ENCODE data around the gene EPOP.

EPOP gene

DNA sequence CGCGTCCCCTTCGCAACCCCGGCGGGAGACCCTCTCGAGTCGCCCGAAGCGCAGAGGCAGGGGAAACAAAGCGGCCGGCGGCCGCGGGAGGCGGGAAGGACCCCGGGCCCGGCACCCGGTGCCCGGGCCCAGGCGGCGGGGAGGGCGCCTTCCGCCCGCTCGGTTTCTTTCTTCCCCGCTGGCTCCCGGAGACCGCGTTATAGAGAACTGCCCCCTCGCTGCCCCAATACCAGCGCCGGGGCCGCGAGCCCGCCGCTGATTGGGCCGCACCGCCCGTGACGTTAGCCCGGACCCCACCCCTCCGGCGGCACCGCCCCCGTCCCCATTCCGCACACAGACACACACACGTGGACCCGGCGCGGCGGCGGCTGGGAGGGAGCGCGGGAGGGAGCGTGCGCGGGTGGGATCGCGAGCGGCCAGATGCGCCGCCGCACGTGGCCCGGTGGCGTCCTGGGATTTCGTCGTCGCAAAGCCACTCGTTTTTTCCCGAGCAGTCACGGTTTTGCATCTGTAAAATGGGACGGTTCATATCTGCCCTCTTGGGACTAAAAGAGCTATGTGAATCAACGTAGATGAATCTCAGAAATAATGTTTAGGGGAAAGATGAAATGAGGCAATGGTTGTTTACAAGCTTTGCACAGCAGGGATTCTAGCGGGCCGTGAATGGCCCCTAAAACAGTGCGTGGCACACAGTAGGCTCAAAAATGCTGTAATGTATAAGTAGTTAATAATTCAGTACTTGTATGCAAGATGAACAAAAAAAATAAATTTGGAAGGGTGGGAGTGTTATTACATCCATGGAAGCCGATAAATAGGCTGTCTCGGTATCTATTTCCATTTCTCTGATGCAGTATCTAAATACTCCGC, at the start of gene EPOP:
TSS of gene EPOP (minus strand) at position 209 of the 867 bp plus-strand sequence. CDS start 462 bp downstream, outside the sequence.
- peak; percentile 83 for DNase-seq (ENCODE audit: low read depth)

DNA sequence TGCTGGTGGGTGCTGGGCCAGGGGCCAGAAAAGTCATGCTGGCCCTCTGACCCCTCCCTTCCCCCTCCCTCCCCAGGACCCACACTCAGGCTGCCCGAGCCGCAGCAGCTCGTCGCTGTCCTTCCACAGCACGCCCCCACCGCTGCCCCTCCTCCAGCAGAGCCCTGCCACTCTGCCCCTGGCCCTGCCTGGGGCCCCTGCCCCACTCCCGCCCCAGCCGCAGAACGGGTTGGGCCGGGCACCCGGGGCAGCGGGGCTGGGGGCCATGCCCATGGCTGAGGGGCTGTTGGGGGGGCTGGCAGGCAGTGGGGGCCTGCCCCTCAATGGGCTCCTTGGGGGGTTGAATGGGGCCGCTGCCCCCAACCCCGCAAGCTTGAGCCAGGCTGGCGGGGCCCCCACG, 47.0 kb upstream of the EPOP start:
- no peak for DNase-seq (ENCODE audit: low read depth)

DNA sequence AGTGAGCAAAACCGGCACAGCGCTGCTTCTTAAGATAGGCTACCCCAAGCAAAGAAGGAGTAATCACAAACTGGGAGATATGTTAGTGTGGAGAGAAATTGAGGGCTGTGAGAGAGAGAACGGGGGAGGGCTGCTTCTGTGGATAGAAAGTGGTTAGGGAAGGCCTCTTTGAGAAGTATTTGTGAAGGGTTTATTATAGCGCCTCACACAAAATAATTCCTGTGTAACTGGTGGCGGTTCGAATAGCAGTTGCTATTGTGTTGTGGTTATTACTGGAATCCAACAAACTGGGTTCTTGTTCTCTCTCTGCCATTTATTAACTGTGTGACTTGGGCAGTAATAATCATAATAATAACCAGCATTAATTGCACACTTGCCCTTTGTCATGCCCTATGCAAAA, 46.2 kb upstream of the EPOP start:
- no peak for DNase-seq (ENCODE audit: low read depth)

DNA sequence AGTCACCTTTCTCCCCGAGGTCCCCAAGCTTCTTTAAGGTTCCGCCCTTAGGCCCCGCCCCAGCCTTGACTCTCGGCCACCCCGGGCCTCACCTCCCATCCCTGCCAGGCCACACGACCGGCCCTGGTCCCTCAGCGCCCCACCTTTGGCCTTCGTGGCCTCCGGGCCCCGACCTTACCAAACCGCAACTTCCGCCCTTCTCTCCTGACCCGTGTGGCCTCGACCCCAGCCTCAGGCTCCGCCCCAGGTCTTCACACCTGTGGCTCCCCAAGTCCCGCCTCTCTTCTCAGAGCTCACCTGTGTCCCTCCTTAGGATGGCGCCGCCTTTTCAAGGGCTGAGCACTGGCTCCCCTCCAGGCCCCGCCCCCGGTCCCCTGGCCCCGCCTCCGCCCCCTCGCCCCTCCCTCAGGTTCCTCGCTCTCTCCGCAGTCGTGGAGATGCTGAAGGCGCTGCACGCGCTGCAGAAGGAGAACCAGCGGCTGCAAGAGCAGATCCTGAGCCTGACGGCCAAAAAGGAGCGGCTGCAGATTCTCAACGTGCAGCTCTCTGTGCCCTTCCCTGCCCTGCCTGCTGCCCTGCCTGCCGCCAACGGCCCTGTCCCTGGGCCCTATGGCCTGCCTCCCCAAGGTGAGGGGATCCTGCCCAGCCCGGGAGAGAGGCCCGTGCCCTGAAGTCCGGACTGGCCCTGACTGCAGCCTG, 45.3 kb upstream of the EPOP start:
- no peak for DNase-seq (ENCODE audit: low read depth)

- DNase-seq (ENCODE audit: low read depth): no peak
Measured at GRCh38 chr17:38719289-38719942, 44.7 kb upstream of the EPOP start.

DNA sequence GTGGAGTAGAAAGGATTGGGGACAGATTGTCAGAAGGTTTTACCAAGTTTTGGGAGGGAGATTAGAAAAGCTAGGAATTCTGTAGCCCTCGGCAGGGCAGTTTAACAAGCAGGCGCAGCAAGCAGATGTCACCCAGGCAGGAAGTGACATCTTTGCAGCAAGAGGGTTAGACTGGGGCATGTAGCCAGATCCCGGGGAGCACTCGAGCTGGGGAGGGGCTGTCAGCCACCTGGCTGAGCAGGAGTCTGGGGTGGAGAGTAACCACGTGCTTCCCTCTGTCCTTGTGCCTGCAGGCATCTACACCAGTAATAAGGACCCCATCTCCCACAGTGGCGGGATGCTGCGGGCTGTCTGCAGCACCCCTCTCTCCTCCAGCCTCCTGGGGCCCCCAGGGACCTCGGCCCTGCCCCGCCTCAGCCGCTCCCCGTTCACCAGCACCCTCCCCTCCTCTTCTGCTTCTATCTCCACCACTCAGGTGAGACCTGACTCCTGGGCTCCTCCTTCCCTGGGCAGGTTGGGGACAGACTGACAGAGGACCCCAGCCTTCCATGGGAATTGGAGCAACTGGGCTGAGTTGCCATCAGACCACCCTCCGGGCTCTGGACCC, 42.5 kb upstream of the EPOP start:
- no peak for DNase-seq (ENCODE audit: low read depth)

- no peak for DNase-seq (ENCODE audit: low read depth)
Measured at GRCh38 chr17:38716368-38717005, 41.7 kb upstream of the EPOP start.

DNA sequence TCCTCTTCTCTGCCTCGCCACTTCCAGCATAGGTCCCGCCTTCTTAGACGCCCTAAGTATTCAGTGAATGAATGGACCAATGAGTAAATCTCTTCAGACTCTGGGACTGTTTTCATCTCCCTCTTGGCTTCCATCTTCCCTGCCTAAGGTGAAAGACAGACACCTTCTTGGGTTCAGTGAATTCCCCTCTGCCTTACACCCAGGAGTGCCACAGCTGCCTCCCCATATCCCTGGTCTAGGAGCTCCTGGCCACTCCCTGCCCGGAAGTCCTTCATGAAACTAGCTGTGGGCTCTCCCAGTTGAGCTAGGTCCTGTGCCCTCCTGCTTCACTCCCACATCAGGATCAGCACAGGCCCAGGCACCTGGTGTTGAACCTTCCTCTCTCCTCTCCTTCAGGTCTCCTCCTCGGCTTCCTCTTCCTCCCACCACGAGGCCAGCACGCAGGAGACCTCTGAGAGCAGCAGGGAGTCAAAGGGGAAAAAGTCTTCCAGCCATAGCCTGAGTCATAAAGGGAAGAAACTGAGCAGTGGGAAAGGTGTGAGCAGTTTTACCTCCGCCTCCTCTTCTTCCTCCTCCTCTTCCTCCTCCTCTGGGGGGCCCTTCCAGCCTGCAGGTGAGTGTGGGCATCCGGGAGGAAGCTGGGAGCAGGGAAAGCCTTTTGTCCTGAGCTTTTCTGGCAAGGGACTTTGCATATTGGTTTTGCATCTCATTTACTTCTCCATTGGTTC, 40.6 kb upstream of the EPOP start:
- no peak for DNase-seq (ENCODE audit: low read depth)

GRCh38 chr17:38713456-38714075, 38.8 kb upstream of the EPOP start:
- no peak for DNase-seq (ENCODE audit: low read depth)

DNA sequence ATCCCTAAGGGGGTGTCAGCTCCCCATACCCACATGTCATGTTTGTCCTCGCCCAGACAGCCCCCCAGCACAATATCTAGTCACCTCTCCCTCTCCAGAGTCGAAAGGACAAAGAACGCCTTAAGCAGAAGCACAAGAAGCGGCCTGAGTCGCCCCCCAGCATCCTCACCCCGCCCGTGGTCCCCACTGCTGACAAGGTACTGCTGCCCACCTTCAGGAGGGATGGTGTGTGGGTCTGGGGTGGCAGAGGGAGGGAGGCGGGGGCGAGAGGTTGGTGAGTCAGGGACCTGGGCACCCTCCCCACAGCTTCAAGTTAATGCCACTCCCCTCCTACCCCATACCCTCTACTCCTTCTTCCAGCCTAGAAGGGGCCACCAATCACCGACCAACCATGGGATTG, 37.8 kb upstream of the EPOP start:
- no peak for DNase-seq (ENCODE audit: low read depth)

DNA sequence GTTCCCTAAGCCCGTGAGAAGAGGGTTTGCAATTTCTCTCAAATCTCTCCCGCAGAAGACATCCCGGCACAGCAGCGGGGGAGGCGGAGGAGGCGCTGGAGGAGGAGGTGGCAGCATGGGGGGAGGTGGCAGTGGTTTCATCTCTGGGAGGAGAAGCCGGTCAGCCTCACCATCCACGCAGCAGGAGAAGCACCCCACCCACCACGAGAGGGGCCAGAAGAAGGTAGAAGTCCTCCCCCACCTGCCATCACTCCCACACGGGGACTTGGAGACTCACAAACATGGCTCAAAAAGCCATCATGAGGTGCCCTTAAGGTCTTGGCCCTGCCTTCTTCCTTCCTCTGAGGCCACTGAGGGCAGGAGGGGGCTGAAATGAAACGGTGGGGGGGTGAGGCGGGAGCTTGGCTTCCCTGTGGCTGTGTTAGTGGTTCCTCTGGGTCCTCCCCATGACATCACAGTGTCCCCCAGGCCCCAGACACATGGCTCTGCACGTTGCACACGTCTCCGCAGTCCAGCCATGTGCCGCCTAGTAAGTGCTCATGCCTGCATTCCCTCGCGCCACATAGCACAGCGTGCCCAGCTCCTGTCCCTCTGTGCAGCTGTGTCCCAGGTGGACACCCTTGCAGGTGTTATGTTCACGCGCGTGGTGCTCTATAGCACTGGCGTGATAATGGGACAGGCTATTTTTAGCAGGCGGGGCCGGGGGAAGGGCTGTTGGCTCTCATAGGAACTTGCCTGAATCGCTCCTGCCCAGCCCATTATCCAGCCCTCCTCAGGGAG, 37.2 kb upstream of the EPOP start:
- DNase-seq (ENCODE audit: low read depth): no peak

- DNase-seq (ENCODE audit: low read depth): no peak
Measured at GRCh38 chr17:38710985-38711384, 36.2 kb upstream of the EPOP start.

DNA sequence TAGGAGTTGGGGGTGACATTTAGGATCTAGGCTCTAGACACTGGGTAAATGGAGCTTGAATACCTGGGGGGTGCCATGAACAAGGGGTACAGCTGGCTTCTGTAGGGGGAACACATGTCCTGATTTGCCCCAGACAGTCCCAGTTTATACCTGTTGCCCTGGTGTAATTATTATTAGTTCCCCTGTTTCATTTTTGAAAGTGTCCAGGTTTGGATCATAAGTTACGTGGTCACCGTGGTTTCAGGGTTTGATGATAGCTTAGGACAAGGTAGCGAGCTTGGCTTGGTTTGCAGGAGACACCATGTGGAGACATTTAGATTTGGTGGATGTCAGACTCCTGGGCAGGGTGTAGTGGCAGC, 35.8 kb upstream of the EPOP start:
- DNase-seq (ENCODE audit: low read depth): no peak

DNA sequence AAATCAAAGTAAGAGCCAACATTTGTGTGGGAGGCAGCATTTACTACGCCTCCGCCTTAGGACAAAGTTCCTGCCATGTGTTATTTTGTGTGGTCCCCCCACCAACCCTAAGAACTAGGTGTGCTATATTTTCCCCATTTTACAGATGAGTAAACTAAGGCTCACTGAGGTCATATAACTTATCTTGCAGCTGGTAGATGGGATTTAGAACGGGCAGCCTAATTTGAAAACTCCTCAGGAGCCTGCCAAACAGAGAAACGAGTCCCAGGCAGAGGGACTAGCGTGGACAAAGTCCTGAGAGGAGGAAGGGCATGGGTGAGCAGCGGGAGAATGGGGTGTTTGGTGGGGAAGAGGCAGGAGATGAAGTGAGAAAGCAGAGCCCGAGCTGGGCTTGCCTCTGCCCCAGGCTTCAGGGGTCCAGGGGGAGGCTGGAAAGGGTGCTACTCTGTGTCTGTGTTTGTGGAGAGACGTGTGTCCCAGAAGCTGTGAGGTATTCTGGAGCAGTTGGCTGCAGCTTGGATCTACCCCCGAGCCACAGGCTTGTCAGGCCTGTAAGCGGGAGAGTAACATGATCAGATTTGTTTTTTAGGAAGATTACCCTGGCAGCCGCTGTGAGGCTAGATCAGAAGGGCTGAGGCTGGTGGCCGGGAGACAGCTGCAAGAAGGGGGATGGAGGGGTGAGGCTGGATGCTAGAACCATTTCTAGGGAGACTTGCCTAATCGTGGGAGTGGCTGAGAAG, 35.3 kb upstream of the EPOP start:
- DNase-seq (ENCODE audit: low read depth): no peak

- DNase-seq (ENCODE audit: low read depth): no peak
Measured at GRCh38 chr17:38709104-38709820, 34.5 kb upstream of the EPOP start.

DNA sequence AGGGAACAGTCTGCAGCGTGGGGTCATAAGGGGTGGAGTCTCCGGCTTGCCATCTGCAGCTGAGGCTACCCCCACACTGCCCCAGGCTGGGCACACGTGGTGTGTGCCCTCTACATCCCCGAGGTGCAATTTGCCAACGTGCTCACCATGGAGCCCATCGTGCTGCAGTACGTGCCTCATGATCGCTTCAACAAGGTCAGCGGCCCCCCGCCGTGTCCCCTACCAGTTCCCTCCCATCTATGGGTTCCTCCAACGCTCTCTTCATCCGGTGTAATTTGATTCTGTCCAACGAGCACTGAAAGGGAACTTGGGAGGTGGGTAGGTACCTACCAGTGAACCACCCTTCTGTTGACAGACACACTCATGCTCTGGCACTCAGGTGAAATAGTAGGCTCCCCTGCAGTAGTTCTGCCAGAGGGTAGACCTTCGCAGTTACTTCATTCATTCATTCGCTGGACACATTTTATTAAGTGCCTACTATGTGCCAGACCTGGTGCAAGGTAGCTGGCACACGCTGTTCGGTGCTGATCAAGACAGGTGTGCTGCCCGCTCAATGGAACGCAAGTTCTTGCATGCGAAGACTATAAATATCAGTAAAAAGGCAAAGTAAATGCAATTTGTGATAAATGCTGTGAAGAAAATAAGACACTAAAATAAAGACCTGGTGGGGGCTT, 33.1 kb upstream of the EPOP start:
- no peak for DNase-seq (ENCODE audit: low read depth)

GRCh38 chr17:38706505-38707216, 31.9 kb upstream of the EPOP start:
- DNase-seq (ENCODE audit: low read depth): no peak
